ENCODE data around the gene KRT17.
"Not testable (repeated sequence)": the region's sequence is repeated elsewhere in the genome, so short reads cannot be mapped to it uniquely, and the experiment has no call there.

Gene KRT17

DNA sequence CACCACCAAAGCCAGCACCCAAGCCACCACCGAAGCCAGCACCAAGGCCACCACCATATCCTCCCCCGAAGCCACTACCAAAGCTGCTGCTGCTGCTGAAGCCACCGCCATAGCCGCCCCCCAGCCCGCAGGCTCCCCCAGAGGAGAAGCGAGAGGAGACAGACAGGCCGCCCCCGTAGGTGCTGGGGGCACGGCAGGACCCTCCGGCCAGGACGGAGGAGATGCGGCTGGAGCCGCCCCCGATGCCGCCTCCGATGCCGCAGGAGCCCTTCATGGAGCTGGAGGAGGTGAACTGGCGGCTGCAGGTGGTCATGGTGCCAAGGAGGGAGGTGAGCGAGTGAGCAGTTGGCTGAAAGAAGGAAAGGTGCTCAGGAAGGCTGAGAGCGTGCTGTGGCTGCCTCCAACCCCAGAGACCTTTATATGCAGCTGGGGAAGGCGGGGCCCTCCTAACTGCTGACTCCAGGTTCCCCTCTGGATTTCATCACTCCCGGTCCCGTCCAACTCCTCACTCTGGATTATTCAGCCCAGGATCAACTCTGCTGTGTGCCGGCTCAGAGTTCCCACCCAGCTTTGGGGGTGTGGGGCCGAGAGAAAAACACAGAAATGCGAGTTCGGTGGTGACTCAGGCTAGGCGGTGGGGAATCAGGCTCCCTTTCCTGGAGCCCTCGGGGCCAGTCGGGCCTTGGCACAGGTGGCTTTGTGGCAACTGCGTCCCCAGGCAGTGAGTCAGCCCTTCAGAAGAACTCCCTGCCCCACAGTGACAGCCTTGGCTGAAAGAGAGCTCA is 11.8 kb downstream of the KRT17 start, which contains the start of gene KRT16:
Gene KRT16 (minus strand): TSS at position 392 of the 785 bp plus-strand sequence. CDS start 79 bp downstream, at position 313.
- DNase-seq; H3K27me3 ChIP-seq (replicated peaks; ENCODE audit: control insufficient read depth, insufficient read depth, low read length, poor library complexity, severe bottlenecking); H3K4me3 ChIP-seq (ENCODE audit: insufficient read depth, low read depth, low read length, poor library complexity, severe bottlenecking); H3K4me1 ChIP-seq (ENCODE audit: control insufficient read depth, insufficient read depth, low read length, poor library complexity, severe bottlenecking); H3K27ac ChIP-seq (ENCODE audit: insufficient read depth, low read length, poor library complexity, severe bottlenecking); H3K36me3 ChIP-seq (ENCODE audit: control insufficient read depth, insufficient read depth, low read length); H3K9me3 ChIP-seq (ENCODE audit: control insufficient read depth, low read length): not testable (repeated sequence)

DNA sequence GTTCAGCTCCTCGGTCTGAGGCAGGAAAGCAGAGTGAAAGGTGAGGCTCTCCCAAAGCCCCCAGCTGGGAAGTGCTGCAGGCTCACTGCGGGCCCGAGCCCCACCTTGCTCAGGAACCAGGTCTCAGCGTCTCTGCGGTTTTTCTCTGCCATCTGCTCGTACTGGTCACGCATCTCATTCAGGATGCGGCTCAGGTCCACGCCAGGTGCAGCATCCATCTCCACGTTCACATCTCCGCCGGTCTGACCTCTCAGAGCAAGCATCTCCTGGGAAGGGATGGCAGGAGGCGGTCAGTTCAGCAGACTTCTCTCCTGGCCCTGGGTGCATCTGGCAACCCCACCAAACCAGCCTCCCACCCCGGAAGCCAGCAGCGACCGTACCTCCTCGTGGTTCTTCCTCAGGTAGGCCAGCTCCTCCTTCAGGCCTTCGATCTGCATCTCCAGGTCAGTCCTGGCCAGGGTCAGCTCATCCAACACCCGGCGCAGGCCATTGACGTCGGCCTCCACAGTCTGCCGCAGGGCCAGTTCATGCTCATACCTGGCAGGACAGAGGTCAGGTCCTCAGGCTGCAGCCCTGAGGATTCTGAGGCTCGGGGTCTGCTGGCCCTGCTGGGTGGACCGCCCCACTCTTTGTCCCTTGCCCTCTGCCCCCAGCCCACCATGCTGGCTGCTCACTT is 13.3 kb downstream of the KRT17 start:
- no peaks in the 10 kb centered on the region for H3K4me1 ChIP-seq (ENCODE audit: control insufficient read depth, insufficient read depth, low read length, poor library complexity, severe bottlenecking)
- no peak overlapping the region for H3K27ac ChIP-seq (ENCODE audit: insufficient read depth, low read length, poor library complexity, severe bottlenecking)
- no peak for DNase-seq
- H3K36me3 ChIP-seq (ENCODE audit: control insufficient read depth, insufficient read depth, low read length), result no peaks in the 10 kb centered on the region
- H3K27me3 ChIP-seq (replicated peaks; ENCODE audit: control insufficient read depth, insufficient read depth, low read length, poor library complexity, severe bottlenecking), result no peaks in the 10 kb centered on the region
- H3K9me3 ChIP-seq (ENCODE audit: control insufficient read depth, low read length), result no peaks in the 10 kb centered on the region
- no peak overlapping the region for H3K4me3 ChIP-seq (ENCODE audit: insufficient read depth, low read depth, low read length, poor library complexity, severe bottlenecking)

DNA sequence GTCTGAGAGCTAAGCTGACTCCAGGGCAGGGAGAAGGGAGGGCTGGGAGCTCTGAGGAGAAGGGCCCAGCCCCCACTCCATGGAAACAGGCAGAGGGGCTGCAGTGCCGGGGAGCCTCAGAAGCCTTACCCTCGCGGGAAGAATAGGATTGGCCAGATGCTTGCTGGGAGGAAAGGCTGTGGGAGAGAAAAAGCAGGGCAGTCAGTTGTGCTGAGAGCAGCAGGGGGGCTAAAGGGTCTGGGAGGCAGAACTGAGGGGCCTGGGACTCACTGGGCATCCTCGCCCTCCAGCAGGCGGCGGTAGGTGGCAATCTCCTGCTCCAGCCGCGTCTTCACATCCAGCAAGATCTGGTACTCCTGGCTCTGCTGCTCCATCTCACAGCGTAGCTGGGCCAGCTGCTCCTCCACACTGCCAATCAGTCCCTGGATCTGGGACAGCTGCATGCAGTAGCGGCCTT is 14.3 kb downstream of the KRT17 start:
- not testable (repeated sequence) for H3K36me3 ChIP-seq (ENCODE audit: control insufficient read depth, insufficient read depth, low read length); DNase-seq; H3K9me3 ChIP-seq (ENCODE audit: control insufficient read depth, low read length); H3K27me3 ChIP-seq (replicated peaks; ENCODE audit: control insufficient read depth, insufficient read depth, low read length, poor library complexity, severe bottlenecking); H3K4me3 ChIP-seq (ENCODE audit: insufficient read depth, low read depth, low read length, poor library complexity, severe bottlenecking); H3K27ac ChIP-seq (ENCODE audit: insufficient read depth, low read length, poor library complexity, severe bottlenecking); H3K4me1 ChIP-seq (ENCODE audit: control insufficient read depth, insufficient read depth, low read length, poor library complexity, severe bottlenecking)

DNA sequence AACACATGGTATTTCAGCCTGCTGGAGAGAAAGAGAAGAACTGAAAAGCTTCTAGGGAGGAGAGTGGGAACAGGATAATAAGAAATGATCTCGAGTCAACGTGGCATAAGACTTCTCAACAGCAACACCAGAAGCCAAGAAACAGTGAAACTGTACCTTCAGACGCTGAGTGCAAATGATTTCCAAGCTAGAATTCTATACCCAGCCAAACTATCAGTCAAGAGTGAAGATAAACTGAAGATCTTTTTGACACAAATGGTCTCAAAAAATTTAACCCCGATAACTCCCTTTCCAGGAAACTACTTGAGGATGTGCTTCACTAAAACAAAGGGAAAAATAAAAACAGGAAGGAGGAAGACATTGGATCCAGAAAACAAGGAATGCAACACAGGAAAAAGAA is 17.4 kb downstream of the KRT17 start:
- H3K4me3 ChIP-seq (ENCODE audit: insufficient read depth, low read depth, low read length, poor library complexity, severe bottlenecking); H3K9me3 ChIP-seq (ENCODE audit: control insufficient read depth, low read length); H3K36me3 ChIP-seq (ENCODE audit: control insufficient read depth, insufficient read depth, low read length); H3K27me3 ChIP-seq (replicated peaks; ENCODE audit: control insufficient read depth, insufficient read depth, low read length, poor library complexity, severe bottlenecking); H3K27ac ChIP-seq (ENCODE audit: insufficient read depth, low read length, poor library complexity, severe bottlenecking); H3K4me1 ChIP-seq (ENCODE audit: control insufficient read depth, insufficient read depth, low read length, poor library complexity, severe bottlenecking); DNase-seq: not testable (repeated sequence)

DNA sequence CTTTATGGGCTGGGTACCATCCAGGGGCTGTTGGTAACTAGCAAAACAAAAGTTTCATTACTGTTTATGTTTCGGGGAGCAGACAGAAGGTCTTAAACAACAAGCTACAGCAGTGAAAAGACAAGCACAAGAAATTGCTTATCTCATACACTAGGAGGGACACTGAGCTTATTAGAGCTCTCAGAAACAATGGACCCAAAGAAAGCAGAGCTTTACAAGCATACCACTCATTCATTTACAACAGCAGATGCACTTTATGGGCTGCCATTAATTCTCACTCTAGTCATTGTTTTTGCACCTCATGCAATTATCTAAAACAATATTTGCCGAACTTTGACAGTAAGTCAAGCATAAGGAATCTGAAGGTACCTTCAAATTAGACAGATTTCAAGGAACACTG is 21.9 kb downstream of the KRT17 start:
- H3K27ac ChIP-seq (ENCODE audit: insufficient read depth, low read length, poor library complexity, severe bottlenecking), result no peak overlapping the region
- H3K27me3 ChIP-seq (replicated peaks; ENCODE audit: control insufficient read depth, insufficient read depth, low read length, poor library complexity, severe bottlenecking), result no peaks in the 10 kb centered on the region
- no peaks in the 10 kb centered on the region for H3K9me3 ChIP-seq (ENCODE audit: control insufficient read depth, low read length)
- H3K4me1 ChIP-seq (ENCODE audit: control insufficient read depth, insufficient read depth, low read length, poor library complexity, severe bottlenecking), result no peaks in the 10 kb centered on the region
- DNase-seq, result no peak
- no peak overlapping the region for H3K4me3 ChIP-seq (ENCODE audit: insufficient read depth, low read depth, low read length, poor library complexity, severe bottlenecking)
- no peaks in the 10 kb centered on the region for H3K36me3 ChIP-seq (ENCODE audit: control insufficient read depth, insufficient read depth, low read length)

DNA sequence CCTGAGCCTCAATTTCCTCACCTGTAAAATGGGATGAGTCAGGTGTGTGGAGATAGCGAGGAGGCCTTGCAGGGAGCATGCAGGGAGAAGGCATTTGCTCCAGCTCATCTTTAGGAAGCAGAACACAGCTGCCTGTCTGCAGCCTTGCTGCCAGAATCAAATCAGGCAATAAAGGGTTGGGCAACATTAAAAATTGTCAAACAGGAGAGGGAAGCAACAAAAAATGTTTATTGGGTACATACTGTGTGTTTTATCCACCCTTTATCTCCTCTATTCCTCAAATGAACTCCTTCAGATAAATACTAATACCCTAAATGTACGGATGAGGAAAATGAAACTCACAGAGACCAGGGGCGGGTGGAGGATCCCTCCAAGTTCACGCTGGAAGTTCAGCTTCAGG is 24.1 kb downstream of the KRT17 start:
- DNase-seq, result no peak
- Histone ChIP-seq H3K4me3 (ENCODE audit: insufficient read depth, low read depth, low read length, poor library complexity, severe bottlenecking) (no peak overlapping the region), H3K27ac (ENCODE audit: insufficient read depth, low read length, poor library complexity, severe bottlenecking) (no peak overlapping the region), H3K4me1 (ENCODE audit: control insufficient read depth, insufficient read depth, low read length, poor library complexity, severe bottlenecking) (no peaks in the 10 kb centered on the region), H3K36me3 (ENCODE audit: control insufficient read depth, insufficient read depth, low read length) (no peaks in the 10 kb centered on the region), H3K9me3 (ENCODE audit: control insufficient read depth, low read length) (no peaks in the 10 kb centered on the region), H3K27me3 (replicated peaks; ENCODE audit: control insufficient read depth, insufficient read depth, low read length, poor library complexity, severe bottlenecking) (no peaks in the 10 kb centered on the region)

DNA sequence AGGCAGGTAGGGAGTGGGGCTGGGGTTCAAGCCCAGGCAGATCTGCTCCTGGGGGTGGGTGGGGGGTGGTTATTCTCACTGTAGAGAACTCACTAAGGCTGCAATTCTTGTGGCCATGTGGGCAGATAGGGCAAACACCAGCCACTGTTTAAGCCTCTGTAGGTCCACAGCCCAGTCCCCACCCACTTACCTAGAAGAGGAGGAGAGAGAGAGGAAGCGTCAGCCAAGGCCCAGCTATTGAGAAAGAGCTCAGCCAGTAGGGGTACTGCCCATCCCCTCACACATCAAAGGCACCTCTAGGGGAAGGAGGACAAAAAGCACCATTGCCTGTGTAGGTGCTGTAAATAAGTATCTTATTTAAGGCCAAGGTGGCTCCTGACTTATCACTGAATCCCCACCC is 24.7 kb downstream of the KRT17 start:
- H3K36me3 ChIP-seq (ENCODE audit: control insufficient read depth, insufficient read depth, low read length), result no peaks in the 10 kb centered on the region
- H3K27me3 ChIP-seq (replicated peaks; ENCODE audit: control insufficient read depth, insufficient read depth, low read length, poor library complexity, severe bottlenecking), result no peaks in the 10 kb centered on the region
- no peak overlapping the region for H3K4me3 ChIP-seq (ENCODE audit: insufficient read depth, low read depth, low read length, poor library complexity, severe bottlenecking)
- no peak for DNase-seq
- no peaks in the 10 kb centered on the region for H3K4me1 ChIP-seq (ENCODE audit: control insufficient read depth, insufficient read depth, low read length, poor library complexity, severe bottlenecking)
- no peak overlapping the region for H3K27ac ChIP-seq (ENCODE audit: insufficient read depth, low read length, poor library complexity, severe bottlenecking)
- H3K9me3 ChIP-seq (ENCODE audit: control insufficient read depth, low read length), result no peaks in the 10 kb centered on the region

DNA sequence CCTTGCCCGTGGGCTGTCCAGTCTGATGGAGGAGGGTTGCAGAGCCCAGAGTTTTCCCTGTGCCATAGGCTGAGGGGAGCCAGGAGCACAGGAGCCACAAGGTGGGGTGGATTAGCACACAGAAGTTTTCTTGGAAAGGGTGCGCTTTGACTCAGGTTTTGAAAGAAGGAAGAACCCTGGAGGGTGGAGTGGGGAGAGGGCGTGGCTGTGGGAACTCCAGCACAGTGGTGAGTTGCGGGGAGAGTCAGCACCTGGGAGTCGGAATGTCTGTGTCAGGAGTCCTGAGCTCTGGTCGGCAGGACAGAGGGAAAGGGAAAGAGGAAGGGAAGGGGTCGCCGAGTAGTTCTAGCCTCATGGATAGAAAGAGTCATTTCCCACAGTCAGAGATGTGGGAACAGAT is 28.8 kb downstream of the KRT17 start:
- Histone ChIP-seq H3K4me3 (ENCODE audit: insufficient read depth, low read depth, low read length, poor library complexity, severe bottlenecking) (no peak overlapping the region), H3K4me1 (ENCODE audit: control insufficient read depth, insufficient read depth, low read length, poor library complexity, severe bottlenecking) (no peaks in the 10 kb centered on the region), H3K36me3 (ENCODE audit: control insufficient read depth, insufficient read depth, low read length) (no peaks in the 10 kb centered on the region), H3K27me3 (replicated peaks; ENCODE audit: control insufficient read depth, insufficient read depth, low read length, poor library complexity, severe bottlenecking) (peaks cover 4% of the 10 kb centered on the region), H3K9me3 (ENCODE audit: control insufficient read depth, low read length) (no peaks in the 10 kb centered on the region), H3K27ac (ENCODE audit: insufficient read depth, low read length, poor library complexity, severe bottlenecking) (no peak overlapping the region)
- no peak for DNase-seq

DNA sequence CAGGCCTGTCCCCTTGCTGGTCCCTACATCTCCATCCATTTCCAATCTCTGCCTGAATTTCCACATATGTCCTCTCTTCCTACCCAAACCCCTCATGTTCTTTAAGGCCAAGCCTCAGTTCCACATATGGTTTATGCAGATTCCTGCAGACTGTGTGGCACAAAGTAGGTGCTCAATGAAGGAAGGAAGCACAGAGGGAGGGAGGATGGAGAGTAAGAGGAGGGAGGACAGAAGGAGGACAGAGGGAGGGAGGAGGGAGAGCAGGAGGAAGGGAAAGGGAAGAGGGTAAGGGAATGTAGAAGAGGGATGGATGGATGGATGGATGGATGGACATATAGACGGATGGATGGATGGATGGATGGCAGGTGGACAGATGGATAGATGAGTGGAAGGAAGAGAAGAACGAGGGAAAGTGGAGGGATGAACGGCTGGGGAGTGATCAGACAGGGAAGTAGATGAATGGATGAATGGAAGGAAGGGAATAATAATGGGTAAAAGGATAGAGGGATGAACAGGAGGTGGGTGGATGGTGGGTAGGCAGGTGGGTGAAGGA is 29.9 kb downstream of the KRT17 start:
- H3K4me1 ChIP-seq (ENCODE audit: control insufficient read depth, insufficient read depth, low read length, poor library complexity, severe bottlenecking), result no peaks in the 10 kb centered on the region
- DNase-seq, result no peak

More for the DNA sequence above, 29.9 kb downstream of the KRT17 start:
- H3K36me3 ChIP-seq (ENCODE audit: control insufficient read depth, insufficient read depth, low read length), result no peaks in the 10 kb centered on the region
- peaks cover 4% of the 10 kb centered on the region for H3K27me3 ChIP-seq (replicated peaks; ENCODE audit: control insufficient read depth, insufficient read depth, low read length, poor library complexity, severe bottlenecking)
- no peak overlapping the region for H3K4me3 ChIP-seq (ENCODE audit: insufficient read depth, low read depth, low read length, poor library complexity, severe bottlenecking)
- no peak overlapping the region for H3K27ac ChIP-seq (ENCODE audit: insufficient read depth, low read length, poor library complexity, severe bottlenecking)
- H3K9me3 ChIP-seq (ENCODE audit: control insufficient read depth, low read length), result no peaks in the 10 kb centered on the region

Measured in effector memory CD4-positive, alpha-beta T cell (primary cell).